GM12878 (cell line): ENCODE measurements around the gene KRTAP9-1. TPM values are rescaled to one million over a fixed set of nuclear protein-coding genes. Genes with fewer than 3 reads are reported as not detected.

ENCODE experiments used
- ATAC-seq: fragments of 200-7000 bp; cut with Tn5 transposase; 3 replicates; pipeline ENCODE4 v1.9.1; 2020; ENCODE audit warnings: mild to moderate bottlenecking, moderate library complexity
- BruUV-seq: library from RNA; stranded (reverse); fragments of 400-500 nt; replicated peaks from 2 replicates; lab custom pipeline; 2021; lab: Mats Ljungman, UMichigan
- CTCF ChIA-PET: fragments of 300-600 bp; sonication (Branson Sonifier 250); formaldehyde crosslinking; extraction: SDS; loops from one replicate; lab custom pipeline; 2021; ENCODE audit warnings: inconsistent platforms; lab: Yijun Ruan, JAX
- POLR2A ChIA-PET: fragments of 350-600 bp; formaldehyde crosslinking; extraction: SDS; loops from one replicate; lab custom pipeline; 2021; ENCODE audit warnings: inconsistent platforms; lab: Charles Lee
- RAD21 ChIA-PET: fragments of 300-600 bp; sonication (Branson Sonifier 250); formaldehyde crosslinking; loops from one replicate; lab custom pipeline; 2023; ENCODE audit warnings: antibody characterized with exemption; ENCODE audit not compliant: unreplicated experiment; lab: Charles Lee
- SMC1A ChIA-PET: fragments of 300-600 bp; sonication (Branson Sonifier 250); formaldehyde crosslinking; loops from one replicate; lab custom pipeline; 2023; ENCODE audit not compliant: unreplicated experiment, uncharacterized antibody; lab: Charles Lee
- DNase-seq: peaks from one replicate; pipeline ENCODE4 v3.0.0-alpha.2; 2011; ENCODE audit warnings: low read depth, low spot score
- FAIRE-seq: peaks from 3 replicates; lab custom pipeline; 2011; peaks lifted over from hg19 to GRCh38; lab: Jason Lieb, UNC
- H2AFZ ChIP-seq: 2 replicates; pipeline ENCODE4 v1.6.0; 2011; ENCODE audit warnings: low read depth, low read length, control low read depth; ENCODE audit not compliant: control insufficient read depth
- H3K27ac ChIP-seq: 2 replicates; pipeline ENCODE4 v1.5.1; 2011; ENCODE audit warnings: control low read depth; ENCODE audit not compliant: control insufficient read depth, insufficient read depth
- H3K27me3 ChIP-seq, 2 experiments: replicated peaks in 1 of 2; 2 replicates each; pipeline versions ENCODE4 v1.6.0 to v1.6.1; 2011; ENCODE audit warnings: low read length in 1 of 2; ENCODE audit not compliant: control insufficient read depth in 2 of 2, insufficient read depth in 2 of 2
- H3K36me3 ChIP-seq, 2 experiments: 2 replicates each; pipeline ENCODE4 v1.5.1; 2011; ENCODE audit warnings: low read length in 1 of 2; ENCODE audit not compliant: control insufficient read depth in 2 of 2, insufficient read depth in 2 of 2
- H3K4me1 ChIP-seq: 2 replicates; pipeline ENCODE4 v1.6.1; 2011; ENCODE audit warnings: mild to moderate bottlenecking, low read length, moderate library complexity, mixed read lengths; ENCODE audit not compliant: control insufficient read depth, insufficient read depth
- H3K4me2 ChIP-seq: 2 replicates; pipeline ENCODE4 v1.6.0; 2011; ENCODE audit warnings: control low read depth; ENCODE audit not compliant: control insufficient read depth, insufficient read depth
- H3K4me3 ChIP-seq: fragments of 200-600 bp; sonication (generic); 2 replicates; pipeline ENCODE4 v1.5.1; 2016
- H3K79me2 ChIP-seq: 2 replicates; pipeline ENCODE4 v1.6.0; 2011; ENCODE audit warnings: low read length; ENCODE audit not compliant: control insufficient read depth, insufficient read depth
- H3K9ac ChIP-seq: 2 replicates; pipeline ENCODE4 v1.8.0; 2011; ENCODE audit warnings: low read length, control low read depth, mixed read lengths; ENCODE audit not compliant: control insufficient read depth, insufficient read depth
- H3K9me3 ChIP-seq: replicated peaks from 3 replicates; pipeline ENCODE4 v1.5.1; 2011; ENCODE audit warnings: mild to moderate bottlenecking, low read length; ENCODE audit not compliant: control insufficient read depth, insufficient read depth
- H4K20me1 ChIP-seq: 2 replicates; pipeline ENCODE4 v1.6.0; 2011; ENCODE audit not compliant: control insufficient read depth, insufficient read depth
- ATF7 ChIP-seq: fragments of 450-650 bp; IDR thresholded peaks from 2 replicates; pipeline ENCODE4 v1.6.1; 2016; ENCODE audit warnings: low read depth, mild to moderate bottlenecking
- EGR1 ChIP-seq, 2 experiments: IDR thresholded peaks; 1 replicate in 1 of 2; 2 replicates in 1 of 2; pipeline ENCODE4 v1.6.1; 2011 to 2012; ENCODE audit warnings: low read depth in 2 of 2, low read length in 2 of 2, borderline replicate concordance in 1 of 2, mild to moderate bottlenecking in 1 of 2, moderate library complexity in 1 of 2
- ETV6 ChIP-seq, 2 experiments: fragments of 450-650 bp in 1 of 2; IDR thresholded peaks in 1 of 2; conservative IDR thresholded peaks in 1 of 2; 2 replicates each; pipeline ENCODE4 v1.6.1; 2014; ENCODE audit warnings: antibody characterized with exemption in 1 of 2, borderline replicate concordance in 1 of 2, low read depth in 1 of 2, mild to moderate bottlenecking in 1 of 2, moderate library complexity in 1 of 2
- GABPA ChIP-seq: IDR thresholded peaks from 2 replicates; pipeline ENCODE4 v1.6.1; 2014; ENCODE audit warnings: antibody characterized with exemption, low read depth, mild to moderate bottlenecking, inconsistent platforms
- MEF2B ChIP-seq: fragments of 450-650 bp; IDR thresholded peaks from 2 replicates; pipeline ENCODE4 v1.6.1; 2018; ENCODE audit warnings: mild to moderate bottlenecking, moderate library complexity; ENCODE audit not compliant: partially characterized antibody, poor library complexity, severe bottlenecking
- MTA2 ChIP-seq: fragments of 450-650 bp; IDR thresholded peaks from 2 replicates; pipeline ENCODE4 v1.6.1; 2016; ENCODE audit warnings: low read depth, mild to moderate bottlenecking, moderate library complexity
- NFYB ChIP-seq: IDR thresholded peaks from 2 replicates; pipeline ENCODE4 v1.6.1; 2011; ENCODE audit warnings: low read depth, mild to moderate bottlenecking, low read length, improper control_type of control experiment, moderate library complexity; ENCODE audit not compliant: insufficient read depth
- SIN3A ChIP-seq: IDR thresholded peaks from 2 replicates; pipeline ENCODE4 v1.6.1; 2012; ENCODE audit warnings: low read depth, low read length, improper control_type of control experiment
- SREBF2 ChIP-seq: IDR thresholded peaks from 2 replicates; pipeline ENCODE4 v1.6.1; 2012; ENCODE audit warnings: mild to moderate bottlenecking, low read length
- SUZ12 ChIP-seq: fragments of 200-600 bp; sonication (generic); IDR thresholded peaks from one replicate; pipeline ENCODE4 v1.6.1; 2018; ENCODE audit warnings: antibody characterized with exemption, mild to moderate bottlenecking; ENCODE audit not compliant: unreplicated experiment
- TAF1 ChIP-seq: IDR thresholded peaks from 2 replicates; pipeline ENCODE4 v1.6.1; 2011; ENCODE audit warnings: mild to moderate bottlenecking, low read depth, low read length, borderline replicate concordance
- ZNF24 ChIP-seq: fragments of 450-650 bp; IDR thresholded peaks from 2 replicates; pipeline ENCODE4 v1.6.1; 2017; ENCODE audit warnings: antibody characterized with exemption, mild to moderate bottlenecking
- WGBS: methylation state at CpG from one replicate; pipeline ENCODE4 v1.1.6; 2016; ENCODE audit warnings: low lambda C conversion rate; ENCODE audit not compliant: insufficient replicate concordance, insufficient coverage; ENCODE audit errors: missing lambda C conversion rate; 5-methylcytosine and 5-hydroxymethylcytosine counted together
- in situ Hi-C: fragments of 300-500 bp; cut with MboI; formaldehyde crosslinking; loops from 9 replicates; pipeline ENCODE4 v1.14.3; 2018; ENCODE audit warnings: mixed read lengths
- intact Hi-C: fragments of 100-400 bp; cut with micrococcal nuclease; formaldehyde crosslinking; loops from one replicate; pipeline ENCODE4 v1.14.2; 2022; ENCODE audit not compliant: unreplicated experiment
- polyA plus RNA-seq, 11 experiments: library from polyadenylated mRNA; depleted of rRNA in 4 of 11; unstranded in 6 of 11; stranded (reverse) in 5 of 11; fragments of >200 nt; fragmentation: Nextera tagmentation in 4 of 11; fragmentation: Illumina TruSeq in 1 of 11; extraction: Ambion mirVana in 4 of 11; extraction: Trizol in 1 of 11; gene quantifications; 1 replicate in 1 of 11; 2 replicates in 10 of 11; pipeline versions ENCODE4 v1.2.1 to v1.2.3, GENCODE V29; 2011 to 2016; ENCODE audit warnings: inconsistent platforms in 2 of 11, missing spikeins in 2 of 11, low read depth in 1 of 11
- total RNA-seq, 4 experiments: library from RNA; depleted of rRNA in 3 of 4; stranded (reverse); fragments of >200 nt in 3 of 4; fragmentation: Illumina TruSeq in 1 of 4; extraction: Trizol in 1 of 4; gene quantifications; 2 replicates each; pipeline versions ENCODE4 v1.2.1 to v1.2.3, GENCODE V29; 2013 to 2021
- TF ChIP-seq, protein P1 (sequence below): fragments of 450-650 bp; IDR thresholded peaks from 2 replicates; pipeline ENCODE4 v1.6.1; 2017; ENCODE audit warnings: mild to moderate bottlenecking

The KRTAP9-1 gene
- total and polyA plus RNA-seq, 10 of the 15 experiments (the other 5 are each of a cell fraction or from before 2014, with no cell fraction given) = not detected

DNA sequence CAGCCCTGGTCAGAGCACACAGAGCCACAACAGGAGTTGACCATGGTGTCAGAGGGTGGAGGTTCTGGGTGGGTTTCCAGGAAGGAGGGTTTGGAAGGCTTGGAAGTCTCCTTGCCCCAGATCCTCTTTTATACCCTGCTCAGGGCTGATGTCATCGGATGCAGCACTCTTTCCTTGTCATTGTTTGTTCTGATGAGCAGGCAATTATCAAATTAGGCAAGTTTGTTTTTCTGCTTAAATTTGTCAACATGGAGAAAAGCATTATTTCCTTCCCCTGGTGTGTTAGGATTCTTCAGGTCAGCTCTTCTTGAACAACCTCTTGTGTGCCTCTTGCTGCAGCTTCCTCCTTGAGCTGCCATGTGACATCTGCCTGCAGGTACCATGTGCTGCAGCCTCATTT lies 29.0 kb upstream of the KRTAP9-1 start, which contains the start of gene KRTAP4-4:
KRTAP4-4 (minus strand) TSS at position 101 of the 400 bp plus-strand sequence; CDS start at position 44, 57 bp downstream.
- Histone ChIP-seq H3K79me2 (no peaks in the 10 kb centered on the region), H3K4me2 (no peak within 1 kb of the TSS), H3K27ac (no peak within 1 kb of the TSS), H3K9ac (no peak within 1 kb of the TSS), H3K36me3 (no peaks in the 10 kb centered on the region), H3K4me1 (no peaks in the 10 kb centered on the region), H3K27me3 (no peaks in the 10 kb centered on the region; a peak in 3 of 4 replicates), H2AFZ (no peak within 1 kb of the TSS), H3K4me3 (no peak within 1 kb of the TSS), H3K9me3 (no peaks in the 10 kb centered on the region), H4K20me1 (no peaks in the 10 kb centered on the region)
- POLR2A ChIA-PET = no interaction called here
- intact Hi-C loops = no loop called here
- SMC1A ChIA-PET = no interaction called here
- BruUV-seq = no TSS peak
- WGBS = 0% methylated on average over 1 of the region's 1 CpG
- CTCF ChIA-PET = no interaction called here
- RAD21 ChIA-PET = no interaction called here
- TF ChIP-seq ATF7 (no peak), SIN3A (no peak), NFYB (no peak), EGR1 (IDR thresholded peaks at IDR 0.05; ENCODE audit: borderline replicate concordance in 1 of 2, low read depth in 2 of 2, low read length in 2 of 2) (no peak), ETV6 (conservative IDR thresholded peaks at IDR 0.05 in 1 of 2, IDR thresholded peaks at IDR 0.05 in 1 of 2; ENCODE audit: borderline replicate concordance in 1 of 2, low read depth in 1 of 2) (no peak), GABPA (no peak), TAF1 (no peak), MEF2B (no peak), SREBF2 (no peak), SUZ12 (no peak), MTA2 (no peak), ZNF24 (no peak)
- TF ChIP-seq, protein P1, sequence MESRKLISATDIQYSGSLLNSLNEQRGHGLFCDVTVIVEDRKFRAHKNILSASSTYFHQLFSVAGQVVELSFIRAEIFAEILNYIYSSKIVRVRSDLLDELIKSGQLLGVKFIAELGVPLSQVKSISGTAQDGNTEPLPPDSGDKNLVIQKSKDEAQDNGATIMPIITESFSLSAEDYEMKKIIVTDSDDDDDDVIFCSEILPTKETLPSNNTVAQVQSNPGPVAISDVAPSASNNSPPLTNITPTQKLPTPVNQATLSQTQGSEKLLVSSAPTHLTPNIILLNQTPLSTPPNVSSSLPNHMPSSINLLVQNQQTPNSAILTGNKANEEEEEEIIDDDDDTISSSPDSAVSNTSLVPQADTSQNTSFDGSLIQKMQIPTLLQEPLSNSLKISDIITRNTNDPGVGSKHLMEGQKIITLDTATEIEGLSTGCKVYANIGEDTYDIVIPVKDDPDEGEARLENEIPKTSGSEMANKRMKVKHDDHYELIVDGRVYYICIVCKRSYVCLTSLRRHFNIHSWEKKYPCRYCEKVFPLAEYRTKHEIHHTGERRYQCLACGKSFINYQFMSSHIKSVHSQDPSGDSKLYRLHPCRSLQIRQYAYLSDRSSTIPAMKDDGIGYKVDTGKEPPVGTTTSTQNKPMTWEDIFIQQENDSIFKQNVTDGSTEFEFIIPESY = no peak
- in situ Hi-C loops = no loop called here
- no peak for ATAC-seq
- no peak for DNase-seq
- no peak for FAIRE-seq
